Cortex of kidney (tissue), 1 donor: ENCODE results near the gene EPHA3.
"Not testable (repeated sequence)": the region's sequence is repeated elsewhere in the genome, so short reads cannot be mapped to it uniquely, and the experiment has no call there.

Experiments used
- DNase-seq: peaks from one replicate; lab custom pipeline; 2025; lab: John Stamatoyannopoulos, UW

Gene EPHA3

GRCh38 chr3:89287902-89288508, 180.6 kb downstream of the EPHA3 start:
- no peak for DNase-seq

GRCh38 chr3:89289574-89290190, 182.3 kb downstream of the EPHA3 start:
- no peak for DNase-seq

- DNase-seq, result no peak
These were observed 189.8 kb downstream of the EPHA3 start for GRCh38 chr3:89297199-89297598.

- DNase-seq, result no peak
These were observed 193.1 kb downstream of the EPHA3 start for GRCh38 chr3:89300526-89300925.

- DNase-seq, result no peak
These were observed 193.6 kb downstream of the EPHA3 start for GRCh38 chr3:89300981-89301380.

- no peak for DNase-seq
These were observed 196.3 kb downstream of the EPHA3 start for GRCh38 chr3:89303701-89304100.

- DNase-seq, result no peak
These were observed 199.1 kb downstream of the EPHA3 start for GRCh38 chr3:89306540-89306939.

GRCh38 chr3:89311581-89311980, 204.2 kb downstream of the EPHA3 start:
- DNase-seq, result no peak

- DNase-seq, result no peak
These were observed 204.7 kb downstream of the EPHA3 start for GRCh38 chr3:89312141-89312540.

GRCh38 chr3:89314454-89315098, 207.2 kb downstream of the EPHA3 start:
- no peak for DNase-seq

GRCh38 chr3:89315750-89316470, 208.5 kb downstream of the EPHA3 start:
- no peak for DNase-seq

- DNase-seq, result no peak
These were observed 212.8 kb downstream of the EPHA3 start for GRCh38 chr3:89320186-89320585.

GRCh38 chr3:89326997-89327396, 219.6 kb downstream of the EPHA3 start:
- no peak for DNase-seq

GRCh38 chr3:89332386-89332785, 225.0 kb downstream of the EPHA3 start:
- no peak for DNase-seq

- DNase-seq, result no peak
These were observed 225.4 kb downstream of the EPHA3 start for GRCh38 chr3:89332793-89333192.

- no peak for DNase-seq
These were observed 228.3 kb downstream of the EPHA3 start for GRCh38 chr3:89335693-89336092.

- DNase-seq, result no peak
These were observed 233.0 kb downstream of the EPHA3 start for GRCh38 chr3:89340408-89340807.

- no peak for DNase-seq
These were observed 236.7 kb downstream of the EPHA3 start for GRCh38 chr3:89344076-89344475.

GRCh38 chr3:89350935-89351334, 243.5 kb downstream of the EPHA3 start:
- not testable (repeated sequence) for DNase-seq

GRCh38 chr3:89353465-89353864, 246.0 kb downstream of the EPHA3 start:
- DNase-seq, result no peak

- no peak for DNase-seq
These were observed 250.9 kb downstream of the EPHA3 start for GRCh38 chr3:89358281-89358680.

GRCh38 chr3:89360156-89360555, 252.7 kb downstream of the EPHA3 start:
- DNase-seq, result no peak

- no peak for DNase-seq
These were observed 255.1 kb downstream of the EPHA3 start for GRCh38 chr3:89362496-89362895.
